WTC11 (cell line): Measurements from ENCODE around the gene RHBDD1. TPM values are rescaled to one million over a fixed set of nuclear protein-coding genes. Genes with fewer than 3 reads are reported as not detected.

Experiments used
- ATAC-seq: fragments of 200-7000 bp; cut with Tn5 transposase; 2 replicates; pipeline ENCODE4 v1.10.0; 2021; ENCODE audit warnings: mild to moderate bottlenecking, moderate library complexity
- CTCF ChIA-PET: fragments of 300-600 bp; sonication (Branson Sonifier 250); formaldehyde crosslinking; loops from one replicate; lab custom pipeline; 2021; ENCODE audit warnings: antibody characterized with exemption; lab: Charles Lee
- POLR2A ChIA-PET: fragments of 350-600 bp; sonication (Branson Sonifier 250); formaldehyde crosslinking; loops from one replicate; lab custom pipeline; 2021; ENCODE audit warnings: antibody characterized with exemption; lab: Charles Lee
- DNase-seq: peaks from one replicate; pipeline ENCODE4 v3.0.0; 2021; ENCODE audit warnings: low spot score
- H3K27ac Mint-ChIP-seq: 2 replicates; pipeline ENCODE4 v1.8.0; 2021; ENCODE audit warnings: mixed read lengths
- H3K27me3 Mint-ChIP-seq: 2 replicates; pipeline ENCODE4 v1.8.0; 2021; ENCODE audit warnings: low read depth, mild to moderate bottlenecking, moderate library complexity, mixed read lengths
- H3K36me3 Mint-ChIP-seq: 2 replicates; pipeline ENCODE4 v1.8.0; 2021; ENCODE audit warnings: mixed read lengths
- H3K4me1 Mint-ChIP-seq: 2 replicates; pipeline ENCODE4 v1.8.0; 2022; ENCODE audit warnings: mixed read lengths
- H3K4me3 Mint-ChIP-seq: 2 replicates; pipeline ENCODE4 v1.8.0; 2021; ENCODE audit warnings: mild to moderate bottlenecking, moderate library complexity, mixed read lengths
- H3K9me3 Mint-ChIP-seq: 2 replicates; pipeline ENCODE4 v1.8.0; 2021; ENCODE audit warnings: mixed read lengths
- CDX4 ChIP-seq: fragments of 250-450 bp; sonication (Bioruptor Pico); IDR thresholded peaks from 2 replicates; pipeline ENCODE4 v1.9.0; 2021; ENCODE audit warnings: moderate library complexity, mild to moderate bottlenecking, inconsistent platforms, borderline replicate concordance
- CTCF ChIP-seq: fragments of 200-600 bp; IDR thresholded peaks from 2 replicates; pipeline ENCODE4 v1.8.0; 2022; ENCODE audit warnings: antibody characterized with exemption
- E2F5 ChIP-seq: sonication (generic); formaldehyde crosslinking; IDR thresholded peaks from 2 replicates; pipeline ENCODE4 v1.8.1; 2022; ENCODE audit warnings: mild to moderate bottlenecking, moderate library complexity, missing genetic modification reagents
- ETV6 ChIP-seq: sonication (generic); formaldehyde crosslinking; IDR thresholded peaks from 2 replicates; pipeline ENCODE4 v1.8.1; 2022; ENCODE audit warnings: mild to moderate bottlenecking, missing genetic modification reagents
- FOXP1 ChIP-seq: sonication (generic); formaldehyde crosslinking; IDR thresholded peaks from 2 replicates; pipeline ENCODE4 v1.8.0; 2022; ENCODE audit warnings: missing genetic modification reagents, mild to moderate bottlenecking, moderate library complexity, borderline replicate concordance
- GRHL2 ChIP-seq: fragments of 250-450 bp; sonication (Bioruptor Pico); IDR thresholded peaks from 2 replicates; pipeline ENCODE4 v1.8.0; 2022; ENCODE audit warnings: mild to moderate bottlenecking, moderate library complexity; ENCODE audit not compliant: insufficient replicate concordance, severe bottlenecking
- KAT7 ChIP-seq: sonication (generic); formaldehyde crosslinking; IDR thresholded peaks from 2 replicates; pipeline ENCODE4 v1.8.1; 2023; ENCODE audit warnings: missing genetic modification reagents, mild to moderate bottlenecking, borderline replicate concordance
- MLX ChIP-seq: sonication (generic); formaldehyde crosslinking; IDR thresholded peaks from 2 replicates; pipeline ENCODE4 v1.8.1; 2023; ENCODE audit warnings: mild to moderate bottlenecking, missing genetic modification reagents, moderate library complexity
- NR1H2 ChIP-seq: sonication (generic); formaldehyde crosslinking; IDR thresholded peaks from 2 replicates; pipeline ENCODE4 v1.9.0; 2021; ENCODE audit warnings: mild to moderate bottlenecking, moderate library complexity, missing genetic modification reagents
- OVOL2 ChIP-seq: fragments of 250-450 bp; sonication (Bioruptor Pico); IDR thresholded peaks from 2 replicates; pipeline ENCODE4 v1.9.0; 2021; ENCODE audit warnings: mild to moderate bottlenecking, borderline replicate concordance
- PREB ChIP-seq: sonication (generic); formaldehyde crosslinking; IDR thresholded peaks from 2 replicates; pipeline ENCODE4 v1.8.1; 2022; ENCODE audit warnings: mild to moderate bottlenecking, missing genetic modification reagents, moderate library complexity, borderline replicate concordance
- RELA ChIP-seq: sonication (generic); formaldehyde crosslinking; IDR thresholded peaks from 2 replicates; pipeline ENCODE4 v1.8.1; 2022; ENCODE audit warnings: missing genetic modification reagents, mild to moderate bottlenecking, borderline replicate concordance
- SMAD3 ChIP-seq: sonication (generic); formaldehyde crosslinking; IDR thresholded peaks from 2 replicates; pipeline ENCODE4 v1.8.0; 2022; ENCODE audit warnings: missing genetic modification reagents, mild to moderate bottlenecking, borderline replicate concordance
- SMAD4 ChIP-seq: sonication (generic); formaldehyde crosslinking; IDR thresholded peaks from 2 replicates; pipeline ENCODE4 v1.8.0; 2022; ENCODE audit warnings: mild to moderate bottlenecking, missing genetic modification reagents
- total RNA-seq: library from RNA; stranded (reverse); gene quantifications from 3 replicates; pipeline ENCODE4 v1.2.3, GENCODE V29; 2021
- TF ChIP-seq, protein P1 (sequence below): fragments of 250-450 bp; sonication (Bioruptor Pico); conservative IDR thresholded peaks from 2 replicates; pipeline ENCODE4 v1.9.0; 2021; ENCODE audit warnings: mild to moderate bottlenecking
- TF ChIP-seq, protein P2 (sequence below): sonication (generic); formaldehyde crosslinking; IDR thresholded peaks from 2 replicates; pipeline ENCODE4 v1.8.1; 2022; ENCODE audit warnings: missing genetic modification reagents, borderline replicate concordance
- TF ChIP-seq, protein P3 (sequence below): sonication (generic); formaldehyde crosslinking; IDR thresholded peaks from 2 replicates; pipeline ENCODE4 v1.8.1; 2023; ENCODE audit warnings: mild to moderate bottlenecking, missing genetic modification reagents, borderline replicate concordance

Gene RHBDD1
- total RNA-seq, 1 experiment from 2014 or later, result 25.7 TPM

- TF ChIP-seq MLX (CRISPR knock-in tag) (no peak), GRHL2 (no peak), NR1H2 (CRISPR knock-in tag) (no peak), CTCF (no peak)
- TF ChIP-seq, protein P1, sequence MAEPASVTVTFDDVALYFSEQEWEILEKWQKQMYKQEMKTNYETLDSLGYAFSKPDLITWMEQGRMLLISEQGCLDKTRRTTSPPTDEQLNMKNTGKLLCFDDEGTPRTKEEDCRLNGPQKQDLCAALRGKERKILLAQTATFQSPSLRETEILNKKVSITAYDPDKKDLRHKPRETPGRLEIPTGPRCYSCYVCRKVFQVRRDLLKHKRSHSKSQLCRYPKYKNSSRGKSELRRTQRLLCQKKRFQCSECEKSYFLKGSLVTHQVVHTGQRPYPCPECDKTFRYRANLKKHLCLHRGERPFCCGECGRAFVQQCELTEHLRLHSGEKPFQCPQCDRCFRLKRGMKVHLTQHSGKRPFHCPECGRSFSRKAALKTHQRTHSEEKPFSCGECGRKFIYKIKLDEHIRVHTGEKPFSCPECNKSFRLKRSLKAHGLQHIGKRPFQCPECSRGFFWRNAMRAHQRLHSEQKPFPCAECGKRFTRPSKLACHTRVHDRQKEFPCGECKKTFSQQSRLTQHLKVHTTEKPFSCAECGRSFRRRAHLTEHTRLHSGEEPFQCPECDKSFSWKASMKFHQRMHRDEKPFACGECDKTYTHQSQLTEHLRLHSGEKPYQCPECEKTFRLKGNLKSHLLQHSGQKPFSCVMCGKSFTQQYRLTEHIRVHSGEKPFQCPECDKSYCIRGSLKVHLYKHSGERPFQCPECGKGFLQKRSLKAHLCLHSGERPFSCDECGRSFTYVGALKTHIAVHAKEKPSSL, result no peak
- no peaks in the 10 kb centered on the region for H3K4me1 Mint-ChIP-seq
- no peak for ATAC-seq
- no peaks in the 10 kb centered on the region for H3K36me3 Mint-ChIP-seq
- H3K4me3 Mint-ChIP-seq, result no peak overlapping the region
- ChIA-PET POLR2A (no interaction called here), CTCF (no interaction called here)
- H3K27me3 Mint-ChIP-seq, result no peaks in the 10 kb centered on the region
- H3K27ac Mint-ChIP-seq, result no peak overlapping the region
- DNase-seq, result no peak
- H3K9me3 Mint-ChIP-seq, result no peaks in the 10 kb centered on the region
Measured at GRCh38 chr2:226888378-226888965, 52.6 kb downstream of the RHBDD1 start.

DNA sequence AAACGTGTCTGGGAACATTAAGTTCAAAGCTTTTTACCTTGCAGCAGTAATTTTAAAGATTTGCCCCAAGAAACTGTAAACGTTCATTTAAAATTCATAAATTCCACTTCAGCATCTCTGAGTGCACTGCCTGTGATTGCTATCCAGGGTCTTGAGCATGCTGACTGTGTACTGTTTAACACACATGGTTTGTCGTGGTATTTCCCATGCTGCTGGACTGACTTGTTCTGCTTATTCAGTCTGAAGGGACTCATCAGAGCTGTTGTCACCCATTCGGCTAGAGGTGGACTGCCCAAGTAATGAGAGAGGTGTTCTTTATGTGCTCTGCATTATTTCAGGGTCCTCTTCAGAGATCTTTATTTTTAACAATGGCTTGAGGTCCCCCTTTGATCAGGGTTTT lies 53.1 kb downstream of the RHBDD1 start:
- DNase-seq (no peak), ATAC-seq (no peak)
- no peak overlapping the region for H3K27ac Mint-ChIP-seq
- no peaks in the 10 kb centered on the region for H3K36me3 Mint-ChIP-seq
- H3K4me3 Mint-ChIP-seq, result no peak overlapping the region
- H3K4me1 Mint-ChIP-seq, result no peaks in the 10 kb centered on the region
- no peaks in the 10 kb centered on the region for H3K27me3 Mint-ChIP-seq
- ChIA-PET CTCF (no interaction called here), POLR2A (no interaction called here)
- no peaks in the 10 kb centered on the region for H3K9me3 Mint-ChIP-seq
- TF ChIP-seq ETV6 (CRISPR knock-in tag) (no peak), PREB (CRISPR knock-in tag) (no peak), SMAD3 (CRISPR knock-in tag) (no peak), E2F5 (CRISPR knock-in tag) (no peak), KAT7 (CRISPR knock-in tag) (no peak), CDX4 (no peak), FOXP1 (CRISPR knock-in tag) (no peak), OVOL2 (no peak), SMAD4 (CRISPR knock-in tag) (no peak), RELA (no peak)
- TF ChIP-seq, protein P2, sequence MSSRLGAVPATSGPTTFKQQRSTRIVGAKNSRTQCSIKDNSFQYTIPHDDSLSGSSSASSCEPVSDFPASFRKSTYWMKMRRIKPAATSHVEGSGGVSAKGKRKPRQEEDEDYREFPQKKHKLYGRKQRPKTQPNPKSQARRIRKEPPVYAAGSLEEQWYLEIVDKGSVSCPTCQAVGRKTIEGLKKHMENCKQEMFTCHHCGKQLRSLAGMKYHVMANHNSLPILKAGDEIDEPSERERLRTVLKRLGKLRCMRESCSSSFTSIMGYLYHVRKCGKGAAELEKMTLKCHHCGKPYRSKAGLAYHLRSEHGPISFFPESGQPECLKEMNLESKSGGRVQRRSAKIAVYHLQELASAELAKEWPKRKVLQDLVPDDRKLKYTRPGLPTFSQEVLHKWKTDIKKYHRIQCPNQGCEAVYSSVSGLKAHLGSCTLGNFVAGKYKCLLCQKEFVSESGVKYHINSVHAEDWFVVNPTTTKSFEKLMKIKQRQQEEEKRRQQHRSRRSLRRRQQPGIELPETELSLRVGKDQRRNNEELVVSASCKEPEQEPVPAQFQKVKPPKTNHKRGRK (CRISPR knock-in tag), result no peak
- TF ChIP-seq, protein P3, sequence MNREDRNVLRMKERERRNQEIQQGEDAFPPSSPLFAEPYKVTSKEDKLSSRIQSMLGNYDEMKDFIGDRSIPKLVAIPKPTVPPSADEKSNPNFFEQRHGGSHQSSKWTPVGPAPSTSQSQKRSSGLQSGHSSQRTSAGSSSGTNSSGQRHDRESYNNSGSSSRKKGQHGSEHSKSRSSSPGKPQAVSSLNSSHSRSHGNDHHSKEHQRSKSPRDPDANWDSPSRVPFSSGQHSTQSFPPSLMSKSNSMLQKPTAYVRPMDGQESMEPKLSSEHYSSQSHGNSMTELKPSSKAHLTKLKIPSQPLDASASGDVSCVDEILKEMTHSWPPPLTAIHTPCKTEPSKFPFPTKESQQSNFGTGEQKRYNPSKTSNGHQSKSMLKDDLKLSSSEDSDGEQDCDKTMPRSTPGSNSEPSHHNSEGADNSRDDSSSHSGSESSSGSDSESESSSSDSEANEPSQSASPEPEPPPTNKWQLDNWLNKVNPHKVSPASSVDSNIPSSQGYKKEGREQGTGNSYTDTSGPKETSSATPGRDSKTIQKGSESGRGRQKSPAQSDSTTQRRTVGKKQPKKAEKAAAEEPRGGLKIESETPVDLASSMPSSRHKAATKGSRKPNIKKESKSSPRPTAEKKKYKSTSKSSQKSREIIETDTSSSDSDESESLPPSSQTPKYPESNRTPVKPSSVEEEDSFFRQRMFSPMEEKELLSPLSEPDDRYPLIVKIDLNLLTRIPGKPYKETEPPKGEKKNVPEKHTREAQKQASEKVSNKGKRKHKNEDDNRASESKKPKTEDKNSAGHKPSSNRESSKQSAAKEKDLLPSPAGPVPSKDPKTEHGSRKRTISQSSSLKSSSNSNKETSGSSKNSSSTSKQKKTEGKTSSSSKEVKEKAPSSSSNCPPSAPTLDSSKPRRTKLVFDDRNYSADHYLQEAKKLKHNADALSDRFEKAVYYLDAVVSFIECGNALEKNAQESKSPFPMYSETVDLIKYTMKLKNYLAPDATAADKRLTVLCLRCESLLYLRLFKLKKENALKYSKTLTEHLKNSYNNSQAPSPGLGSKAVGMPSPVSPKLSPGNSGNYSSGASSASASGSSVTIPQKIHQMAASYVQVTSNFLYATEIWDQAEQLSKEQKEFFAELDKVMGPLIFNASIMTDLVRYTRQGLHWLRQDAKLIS (CRISPR knock-in tag), result no peak
